Measurements from ENCODE around the gene TMEM179B. TPM values are rescaled to one million over a fixed set of nuclear protein-coding genes. Genes with fewer than 3 reads are reported as not detected.
A peak's percentile ranks its signal among the peaks of the same experiment; 100 is the strongest.

The TMEM179B gene
- total and polyA plus RNA-seq, 2 of the 13 experiments (the other 11 are each of a cell fraction or from before 2014, with no cell fraction given), result 24.8 to 25.7 TPM

GRCh38 chr11:62839050-62839945 is 52.1 kb downstream of the TMEM179B start, which contains the start of gene WDR74 (continued):
- TF ChIP-seq ZBTB26 (CRISPR knock-in tag; IDR thresholded peaks at IDR 0.05; ENCODE audit: borderline replicate concordance), result peak; percentile 82
- peak; percentile 45; the same call in 1 of the 2 replicates for TF ChIP-seq ZNF451 (CRISPR knock-in tag; IDR thresholded peaks at IDR 0.05)
- TF ChIP-seq ZFP90 (CRISPR knock-in tag; IDR thresholded peaks at IDR 0.05; ENCODE audit: borderline replicate concordance), result peak; percentile 55; the same call in 1 of the 2 replicates
- 0 out of 2 replicates have a peak, but pooled peaks have one; percentile 49 for TF ChIP-seq ZNF142 (CRISPR knock-in tag; IDR thresholded peaks at IDR 0.05)
- TF ChIP-seq ZNF598 (CRISPR knock-in tag; IDR thresholded peaks at IDR 0.05; ENCODE audit: borderline replicate concordance), result peak; percentile 49; the same call in 1 of the 2 replicates
- TF ChIP-seq MZF1 (CRISPR knock-in tag; IDR thresholded peaks at IDR 0.05; ENCODE audit: borderline replicate concordance), result no peak
- TF ChIP-seq SOX13 (IDR thresholded peaks at IDR 0.05), result no peak
- peak in 1 of 2 experiments; percentile 37; a peak in 1 of 4 replicates for TF ChIP-seq SOX13 (CRISPR knock-in tag; conservative IDR thresholded peaks at IDR 0.05 in 1 of 2, IDR thresholded peaks at IDR 0.05 in 1 of 2)
- no peak for TF ChIP-seq IRX3 (CRISPR knock-in tag; IDR thresholded peaks at IDR 0.05; ENCODE audit: borderline replicate concordance, low read depth)
- TF ChIP-seq U2AF2 (IDR thresholded peaks at IDR 0.05; ENCODE audit: low read depth, low read length), result no peak
- peak; percentile 56 for TF ChIP-seq HIVEP1 (CRISPR knock-in tag; IDR thresholded peaks at IDR 0.05)
- TF ChIP-seq CREB1 (IDR thresholded peaks at IDR 0.05), result peak; percentile 98
- TF ChIP-seq CREB1 (CRISPR knock-in tag; IDR thresholded peaks at IDR 0.05), result peak; percentile 100
- no peak for TF ChIP-seq ZNF530 (CRISPR knock-in tag; IDR thresholded peaks at IDR 0.05; ENCODE audit: low read depth)
- TF ChIP-seq ATF7 (IDR thresholded peaks at IDR 0.05), result no peak
- TF ChIP-seq ATF7 (CRISPR knock-in tag; IDR thresholded peaks at IDR 0.05), result peak; percentile 73; the same call in 1 of the 2 replicates
- TF ChIP-seq SYNCRIP (IDR thresholded peaks at IDR 0.05; ENCODE audit: insufficient read depth, low read depth, low read length), result no peak
- TF ChIP-seq ZNF567 (CRISPR knock-in tag; IDR thresholded peaks at IDR 0.05; ENCODE audit: borderline replicate concordance), result 0 out of 2 replicates have a peak, but pooled peaks have one; percentile 58
- TF ChIP-seq ATF3 (CRISPR knock-in tag; IDR thresholded peaks at IDR 0.05), result peak; percentile 40; the same call in 1 of the 2 replicates
- TF ChIP-seq HOXD1 (CRISPR knock-in tag; IDR thresholded peaks at IDR 0.05), result 0 out of 2 replicates have a peak, but pooled peaks have one; percentile 19
- TF ChIP-seq ZNF780A (CRISPR knock-in tag; IDR thresholded peaks at IDR 0.05), result no peak; the same call in 1 of the 2 replicates
- peak; percentile 66; the same call in 1 of the 2 replicates for TF ChIP-seq ELF3 (CRISPR knock-in tag; IDR thresholded peaks at IDR 0.05)
